DOHH2 (cell line): ENCODE measurements around the gene ANO9.

Experiments
- EZH2phosphoT487 ChIP-seq: fragments of 200-600 bp; sonication (generic); IDR thresholded peaks from 2 replicates; pipeline ENCODE4 v1.6.1; 2017; ENCODE audit warnings: borderline replicate concordance, mild to moderate bottlenecking, antibody characterized with exemption, low read length, moderate library complexity, mixed read lengths
- TF ChIP-seq, protein P1 (sequence below): fragments of 200-600 bp; sonication (generic); IDR thresholded peaks from one replicate; pipeline ENCODE4 v1.5.1; 2014; ENCODE audit warnings: antibody characterized with exemption, mild to moderate bottlenecking, low read depth, low read length; ENCODE audit not compliant: poor library complexity, severe bottlenecking

DNA sequence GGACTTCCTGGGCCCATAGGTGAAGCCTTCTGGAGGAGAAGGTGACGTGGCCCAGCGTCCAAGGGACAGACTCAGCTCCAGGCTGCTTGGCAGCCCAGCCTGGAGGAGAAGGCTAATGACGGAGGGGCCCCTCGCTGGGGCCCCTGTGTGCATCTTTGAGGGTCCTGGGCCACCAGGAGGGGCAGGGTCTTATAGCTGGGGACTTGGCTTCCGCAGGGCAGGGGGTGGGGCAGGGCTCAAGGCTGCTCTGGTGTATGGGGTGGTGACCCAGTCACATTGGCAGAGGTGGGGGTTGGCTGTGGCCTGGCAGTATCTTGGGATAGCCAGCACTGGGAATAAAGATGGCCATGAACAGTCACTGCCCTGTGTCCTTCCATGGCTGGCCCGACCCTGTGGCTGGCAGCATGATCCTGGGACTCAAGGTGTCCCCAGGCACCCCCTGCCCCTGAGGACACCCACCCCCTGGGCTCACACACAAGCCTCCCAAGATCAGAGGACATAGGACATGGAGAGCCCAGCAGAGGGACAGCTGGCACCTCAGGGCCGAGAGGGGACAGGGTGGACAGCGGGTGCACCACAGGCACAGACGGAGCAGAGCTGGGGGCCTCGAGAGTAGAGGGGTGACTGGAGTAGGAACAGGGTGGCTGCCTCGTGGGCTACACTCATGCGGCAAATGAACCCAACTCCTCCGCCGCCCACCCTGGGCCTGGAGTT, 37.1 kb downstream of the ANO9 start:
- TF ChIP-seq, protein P1, sequence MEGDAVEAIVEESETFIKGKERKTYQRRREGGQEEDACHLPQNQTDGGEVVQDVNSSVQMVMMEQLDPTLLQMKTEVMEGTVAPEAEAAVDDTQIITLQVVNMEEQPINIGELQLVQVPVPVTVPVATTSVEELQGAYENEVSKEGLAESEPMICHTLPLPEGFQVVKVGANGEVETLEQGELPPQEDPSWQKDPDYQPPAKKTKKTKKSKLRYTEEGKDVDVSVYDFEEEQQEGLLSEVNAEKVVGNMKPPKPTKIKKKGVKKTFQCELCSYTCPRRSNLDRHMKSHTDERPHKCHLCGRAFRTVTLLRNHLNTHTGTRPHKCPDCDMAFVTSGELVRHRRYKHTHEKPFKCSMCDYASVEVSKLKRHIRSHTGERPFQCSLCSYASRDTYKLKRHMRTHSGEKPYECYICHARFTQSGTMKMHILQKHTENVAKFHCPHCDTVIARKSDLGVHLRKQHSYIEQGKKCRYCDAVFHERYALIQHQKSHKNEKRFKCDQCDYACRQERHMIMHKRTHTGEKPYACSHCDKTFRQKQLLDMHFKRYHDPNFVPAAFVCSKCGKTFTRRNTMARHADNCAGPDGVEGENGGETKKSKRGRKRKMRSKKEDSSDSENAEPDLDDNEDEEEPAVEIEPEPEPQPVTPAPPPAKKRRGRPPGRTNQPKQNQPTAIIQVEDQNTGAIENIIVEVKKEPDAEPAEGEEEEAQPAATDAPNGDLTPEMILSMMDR = no peak
- TF ChIP-seq EZH2phosphoT487 = no peak
